Eye (tissue), 1 donor: ENCODE data around the gene CBFB.

Experiments
- DNase-seq: peaks from one replicate; pipeline ENCODE4 v3.0.0-alpha.2; 2015

CBFB gene

DNA sequence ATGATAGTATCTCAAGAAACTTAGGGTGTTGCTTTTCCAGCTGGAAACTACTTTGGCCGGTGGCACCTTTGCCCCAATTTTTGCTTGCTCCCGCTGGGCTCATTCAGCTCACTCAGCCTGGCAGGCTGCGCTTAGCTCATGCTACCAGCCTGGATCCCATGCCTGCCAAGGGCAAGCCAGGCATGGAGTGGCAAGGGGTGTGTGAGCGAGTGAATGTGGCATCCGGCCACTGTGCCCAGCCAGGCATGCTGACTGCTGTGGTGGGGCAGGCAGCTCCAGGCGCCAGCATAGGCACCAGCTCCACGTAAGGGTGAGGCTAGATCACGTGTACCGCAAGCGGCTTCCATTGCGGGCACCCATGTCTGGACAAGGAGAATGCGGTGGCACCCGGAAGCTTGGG is 112.4 kb downstream of the CBFB start:
- DNase-seq = no peak

DNA sequence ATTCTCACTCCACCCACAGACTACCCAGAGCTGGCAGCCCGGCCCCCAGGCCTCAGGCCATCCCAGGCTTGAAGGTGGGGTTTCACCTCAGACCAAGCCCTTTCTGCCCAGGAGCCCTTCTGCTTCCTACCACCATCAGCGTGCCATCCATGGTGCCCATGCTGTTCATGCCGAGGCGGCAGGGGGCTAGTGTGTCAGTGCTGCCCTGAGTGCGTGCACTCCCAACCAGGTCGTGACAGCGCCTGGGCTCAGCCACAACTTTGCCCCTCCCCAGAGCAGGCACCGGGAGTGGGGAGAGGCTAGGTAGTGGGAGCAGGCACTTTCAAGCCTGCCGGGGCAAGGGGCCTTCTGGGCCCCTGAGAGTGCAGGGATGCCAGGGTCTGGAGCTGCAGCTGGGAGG is 113.4 kb downstream of the CBFB start:
- DNase-seq = no peak

DNA sequence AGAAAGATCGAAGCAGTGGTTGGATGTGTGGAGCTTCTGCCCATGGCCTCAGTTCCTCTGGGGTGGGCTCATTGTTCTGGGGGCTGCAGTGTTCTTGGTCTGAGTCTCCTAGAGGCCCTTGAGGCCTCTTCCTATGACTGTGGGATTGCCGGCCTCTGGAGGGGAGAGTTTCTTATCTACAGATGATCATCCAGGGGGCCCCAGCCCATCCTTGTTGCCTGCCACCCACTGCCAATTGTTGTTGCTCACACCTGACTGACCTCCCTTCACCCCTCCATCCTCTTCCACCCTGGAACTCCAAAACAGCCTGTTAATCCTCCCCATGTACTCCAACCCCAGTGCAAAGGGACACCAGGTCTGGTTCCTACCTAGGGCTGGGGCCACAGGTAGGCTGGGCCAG is 116.0 kb downstream of the CBFB start:
- no peak for DNase-seq

- no peak for DNase-seq
Observed at GRCh38 chr16:67145746-67146145, 116.8 kb downstream of the CBFB start.

DNA sequence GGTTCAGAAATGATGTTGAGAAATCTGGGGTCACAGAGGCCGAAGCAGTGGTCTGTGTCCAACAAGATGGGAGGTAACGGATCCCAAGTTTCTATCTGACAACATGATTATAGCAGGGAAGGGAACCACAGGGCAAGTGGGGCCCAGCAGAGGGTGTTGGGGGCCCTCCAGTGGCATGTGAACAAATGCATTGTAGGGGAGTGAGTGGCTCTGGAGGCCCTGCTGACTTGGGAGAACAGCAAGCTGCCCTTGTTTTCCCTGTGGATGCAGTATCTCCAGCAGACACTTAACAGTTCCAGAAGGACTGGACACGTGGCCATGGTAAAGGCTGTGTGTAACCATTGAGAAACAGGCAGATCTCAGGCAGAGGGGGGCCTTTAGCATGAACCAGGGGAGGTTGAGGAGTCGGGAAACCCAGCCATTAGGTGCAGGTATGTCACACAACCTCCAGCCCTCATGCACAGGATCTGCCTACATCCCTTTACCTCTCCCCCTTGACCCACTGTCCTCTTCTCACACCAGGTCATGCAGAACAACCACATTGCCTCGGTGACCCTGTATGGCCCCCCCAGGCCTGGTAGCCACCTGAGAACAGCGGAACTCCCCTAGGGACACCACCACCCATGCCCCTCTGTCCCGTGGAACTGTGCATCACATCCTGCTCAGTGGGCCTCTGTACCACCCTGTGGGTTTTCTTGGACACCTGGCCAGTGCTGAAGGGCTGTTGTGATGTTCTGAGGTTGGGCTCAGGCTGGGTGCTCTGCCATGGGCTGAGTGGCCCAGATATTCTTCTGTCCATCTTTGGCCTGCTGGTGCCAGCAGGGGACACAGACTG is 117.8 kb downstream of the CBFB start:
- DNase-seq = no peak

- no peak for DNase-seq
Observed at GRCh38 chr16:67147437-67148140, 118.6 kb downstream of the CBFB start.

DNA sequence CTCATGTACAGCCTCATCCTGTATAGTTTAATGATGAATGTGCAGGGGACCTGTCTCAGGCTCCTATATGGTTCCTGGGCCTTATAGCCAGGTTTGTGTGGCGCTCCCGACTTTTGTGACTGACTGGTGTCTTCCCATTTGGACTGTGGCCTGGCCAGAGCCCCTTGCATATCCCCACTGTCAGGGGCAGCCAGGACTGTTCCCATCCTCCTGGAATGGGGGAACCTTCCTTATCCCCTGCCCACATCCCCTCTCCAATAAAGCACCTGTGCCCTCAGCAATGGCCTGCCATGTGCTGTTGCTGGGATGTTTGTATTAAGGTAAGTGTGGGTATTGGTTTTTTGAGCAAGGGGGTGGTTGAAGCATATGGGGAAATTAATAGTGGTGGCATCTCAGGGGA is 119.3 kb downstream of the CBFB start:
- DNase-seq = no peak

DNA sequence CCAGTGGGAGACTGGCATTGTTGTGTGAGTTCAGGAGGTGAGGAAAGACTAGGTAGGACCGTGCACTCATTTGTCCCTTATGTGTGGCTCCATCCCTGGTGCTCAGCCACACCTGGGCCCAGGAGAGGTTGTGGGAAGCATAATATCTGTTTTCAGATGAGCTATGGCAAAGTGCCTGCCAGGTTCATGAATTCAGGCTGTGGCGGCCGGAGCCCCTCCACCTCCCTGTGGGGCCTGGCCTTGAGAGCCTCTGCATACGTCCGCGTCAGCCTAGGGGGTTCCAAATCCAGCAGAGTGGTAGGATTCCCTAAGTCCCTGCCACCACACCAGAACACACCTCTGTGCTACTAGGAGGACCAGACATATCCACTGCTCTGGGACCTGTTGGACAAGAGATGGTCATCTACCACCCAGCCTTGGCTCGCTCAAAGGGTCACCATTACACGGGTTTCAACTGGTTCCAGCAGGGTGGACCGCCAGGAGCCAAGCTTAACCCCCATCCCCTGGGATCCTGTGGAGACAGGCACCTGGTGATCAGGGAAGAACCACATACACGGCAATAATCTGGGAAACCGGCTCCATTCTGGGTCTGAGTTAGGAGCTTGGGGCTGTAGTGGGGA is 119.8 kb downstream of the CBFB start:
- DNase-seq = no peak

GRCh38 chr16:67149276-67150046 is 120.5 kb downstream of the CBFB start:
- no peak for DNase-seq

DNA sequence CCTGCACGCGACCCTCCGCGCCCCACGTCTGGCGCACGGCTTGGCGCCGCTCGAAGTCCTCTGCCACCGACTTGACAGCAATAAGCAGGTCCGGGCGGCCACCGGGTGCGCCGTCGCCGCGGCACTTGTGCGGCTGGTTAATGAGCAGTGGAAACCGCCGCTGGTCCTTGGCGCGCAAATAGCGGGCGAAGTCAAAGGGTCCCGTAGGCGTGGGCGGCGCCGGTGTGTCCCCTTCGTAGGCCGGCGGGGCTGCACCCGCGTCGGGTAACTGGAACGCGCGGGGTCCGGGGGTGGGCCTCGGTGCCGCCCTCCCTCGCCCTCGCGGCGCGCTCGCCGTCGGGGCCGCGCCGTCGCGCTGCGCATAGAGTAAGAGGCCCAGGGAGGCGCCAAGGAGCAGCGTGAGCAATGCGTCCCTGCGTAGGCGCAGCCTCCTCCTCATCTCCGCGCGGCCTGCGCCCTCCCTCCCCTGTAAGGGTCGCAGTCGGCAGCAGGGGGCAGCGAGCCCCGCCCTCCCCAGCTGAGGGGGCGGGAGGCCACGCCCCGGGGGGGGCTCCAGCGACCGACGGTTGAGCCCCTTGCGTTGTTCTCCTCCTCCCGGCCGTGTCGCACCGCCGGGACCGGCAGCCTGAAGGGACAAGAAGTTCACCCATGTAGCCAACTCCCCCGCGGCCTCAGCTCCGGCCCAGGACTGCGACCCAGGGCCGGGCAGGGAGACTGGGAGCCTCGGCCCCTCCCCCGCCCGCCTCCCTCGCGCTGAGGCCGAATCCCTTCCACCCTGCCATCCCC is 121.3 kb downstream of the CBFB start:
- DNase-seq = peak; percentile 77
